ENCODE measurements around the gene NBEA.

The NBEA gene

DNA sequence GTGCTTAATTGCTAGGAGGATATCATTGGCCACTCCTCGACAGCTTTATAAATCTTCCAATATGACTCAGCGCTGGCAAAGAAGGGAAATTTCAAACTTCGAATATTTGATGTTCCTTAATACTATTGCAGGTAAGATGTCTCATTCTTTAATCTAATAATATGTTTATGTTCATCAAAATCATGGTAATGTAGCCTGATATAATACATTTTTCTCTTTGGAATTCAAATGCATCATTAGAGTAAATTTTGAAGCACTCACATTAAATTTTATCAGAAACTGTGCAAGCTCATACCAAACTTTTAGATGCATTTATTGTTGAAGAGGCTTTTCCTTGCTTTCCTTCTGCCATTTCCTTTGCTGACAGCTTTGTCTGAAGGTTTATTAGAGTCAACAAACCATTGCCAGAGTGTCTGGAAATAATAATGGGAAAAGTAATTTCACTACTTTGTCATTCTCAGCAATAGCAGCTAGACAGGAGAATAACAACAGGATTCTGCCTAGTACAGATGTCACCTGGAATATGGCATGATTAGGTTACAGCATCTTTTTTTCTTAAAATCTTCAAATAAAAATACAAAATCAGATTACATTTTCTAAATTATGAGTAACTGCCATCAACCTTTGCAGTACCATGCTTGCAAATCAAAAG lies 613.0 kb downstream of the NBEA start:
- WGBS (ENCODE audit: insufficient coverage, insufficient read length): no CpG with 5 or more reads among the region's 3 CpGs
- H3K4me1 ChIP-seq (ENCODE audit: control insufficient read depth, insufficient read depth, low read length): no peaks in the 10 kb centered on the region
- no peaks in the 10 kb centered on the region for H3K36me3 ChIP-seq (ENCODE audit: control insufficient read depth, insufficient read depth, low read length)
- no peak overlapping the region for H3K4me3 ChIP-seq (ENCODE audit: low read length)
- DNase-seq (ENCODE audit: low read depth, low spot score): no peak
- H3K27ac ChIP-seq (ENCODE audit: low read length): no peak overlapping the region
- no peaks in the 10 kb centered on the region for H3K9me3 ChIP-seq (ENCODE audit: control insufficient read depth, insufficient read depth, low read length)
- no peaks in the 10 kb centered on the region for H3K27me3 ChIP-seq (ENCODE audit: control insufficient read depth, insufficient read depth, low read length)

DNA sequence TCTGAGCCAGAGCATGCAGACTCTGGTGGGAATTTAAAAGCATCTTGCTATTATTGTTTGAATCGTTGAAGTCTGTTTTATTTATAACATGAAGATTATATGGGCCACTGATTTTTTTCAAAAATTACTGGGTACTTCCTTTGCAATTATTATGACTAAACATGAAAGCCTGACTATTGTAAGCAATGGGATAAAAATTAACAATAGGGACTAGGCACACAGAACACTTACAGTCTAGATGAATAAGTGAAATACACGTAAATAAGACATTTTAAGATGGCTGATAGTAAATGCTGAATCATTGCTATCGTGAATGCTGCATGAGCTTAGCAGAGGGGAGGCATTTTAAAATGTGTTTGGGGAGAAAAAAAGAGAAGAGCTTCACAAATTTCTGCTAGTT lies 615.4 kb downstream of the NBEA start:
- Histone ChIP-seq H3K4me3 (ENCODE audit: low read length) (no peak overlapping the region), H3K36me3 (ENCODE audit: control insufficient read depth, insufficient read depth, low read length) (no peaks in the 10 kb centered on the region), H3K9me3 (ENCODE audit: control insufficient read depth, insufficient read depth, low read length) (no peaks in the 10 kb centered on the region), H3K27me3 (ENCODE audit: control insufficient read depth, insufficient read depth, low read length) (no peaks in the 10 kb centered on the region), H3K27ac (ENCODE audit: low read length) (no peak overlapping the region), H3K4me1 (ENCODE audit: control insufficient read depth, insufficient read depth, low read length) (no peaks in the 10 kb centered on the region)
- DNase-seq (ENCODE audit: low read depth, low spot score): no peak
- WGBS (ENCODE audit: insufficient coverage, insufficient read length): no CpG with 5 or more reads among the region's 3 CpGs

DNA sequence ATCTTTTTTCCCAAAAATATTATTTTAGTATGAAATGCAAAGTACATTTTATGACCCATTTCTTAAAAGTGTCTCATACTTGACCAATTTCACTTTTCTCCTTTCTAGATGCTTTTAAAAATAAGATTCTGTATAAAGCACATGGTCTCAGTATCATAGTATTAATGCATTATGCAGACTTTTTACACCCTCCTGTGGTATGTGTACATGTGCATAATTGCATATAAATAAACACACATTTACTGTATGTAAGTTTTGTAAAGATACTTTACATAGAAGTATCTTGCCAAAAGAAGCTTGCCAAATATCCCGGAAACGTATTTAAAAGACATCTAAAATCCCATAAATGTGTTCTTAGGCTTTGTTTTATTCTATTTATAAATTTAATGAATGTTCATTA lies 619.5 kb downstream of the NBEA start:
- no peak for DNase-seq (ENCODE audit: low read depth, low spot score)
- WGBS (ENCODE audit: insufficient coverage, insufficient read length): no CpG with 5 or more reads among the region's 2 CpGs
- Histone ChIP-seq H3K9me3 (ENCODE audit: control insufficient read depth, insufficient read depth, low read length) (no peaks in the 10 kb centered on the region), H3K4me1 (ENCODE audit: control insufficient read depth, insufficient read depth, low read length) (no peaks in the 10 kb centered on the region), H3K4me3 (ENCODE audit: low read length) (no peak overlapping the region), H3K36me3 (ENCODE audit: control insufficient read depth, insufficient read depth, low read length) (no peaks in the 10 kb centered on the region), H3K27ac (ENCODE audit: low read length) (no peak overlapping the region), H3K27me3 (ENCODE audit: control insufficient read depth, insufficient read depth, low read length) (no peaks in the 10 kb centered on the region)

DNA sequence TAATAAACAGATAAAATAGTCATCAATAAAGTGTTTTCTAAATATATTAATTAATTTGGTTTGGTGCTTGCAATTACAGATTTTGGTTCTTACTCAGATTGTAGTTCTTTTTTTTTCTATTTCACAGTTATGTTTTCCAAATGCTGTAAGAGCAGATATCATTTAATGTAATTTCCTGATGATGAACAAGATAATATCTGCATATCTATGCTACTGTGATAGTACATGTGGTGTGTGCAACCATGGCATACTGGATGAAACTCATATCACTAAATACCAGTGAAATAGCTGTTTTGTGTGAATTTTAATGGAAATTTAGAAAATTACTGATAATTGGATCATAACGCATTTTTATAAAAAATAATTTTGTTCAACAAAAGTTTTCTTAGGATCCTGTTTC lies 623.2 kb downstream of the NBEA start:
- Histone ChIP-seq H3K36me3 (ENCODE audit: control insufficient read depth, insufficient read depth, low read length) (no peaks in the 10 kb centered on the region), H3K27me3 (ENCODE audit: control insufficient read depth, insufficient read depth, low read length) (no peaks in the 10 kb centered on the region), H3K4me3 (ENCODE audit: low read length) (no peak overlapping the region), H3K9me3 (ENCODE audit: control insufficient read depth, insufficient read depth, low read length) (no peaks in the 10 kb centered on the region), H3K27ac (ENCODE audit: low read length) (no peak overlapping the region), H3K4me1 (ENCODE audit: control insufficient read depth, insufficient read depth, low read length) (no peaks in the 10 kb centered on the region)
- DNase-seq (ENCODE audit: low read depth, low spot score): no peak
- no CpG with 5 or more reads among the region's 1 CpG for whole genome bisulfite sequencing (ENCODE audit: insufficient coverage, insufficient read length)

DNA sequence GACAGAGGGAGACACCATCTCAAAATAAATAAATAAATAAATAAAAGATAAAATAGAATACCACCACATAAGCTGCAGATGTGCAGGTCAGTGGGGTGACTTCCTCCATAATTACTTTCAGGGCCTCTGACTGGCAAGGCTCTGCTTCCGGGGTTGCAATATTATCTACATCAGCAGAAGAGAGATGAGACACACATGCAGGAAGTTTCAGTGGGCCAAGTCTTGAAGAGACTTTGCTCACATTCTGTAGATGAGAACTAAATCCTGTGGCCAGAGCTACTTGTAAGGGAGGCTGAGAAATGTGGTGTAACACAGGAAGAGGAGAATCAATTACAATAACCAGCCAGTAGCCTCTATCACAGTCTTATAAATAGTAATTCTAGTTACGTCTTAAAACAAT lies 624.3 kb downstream of the NBEA start:
- Histone ChIP-seq H3K4me3 (ENCODE audit: low read length) (no peak overlapping the region), H3K9me3 (ENCODE audit: control insufficient read depth, insufficient read depth, low read length) (no peaks in the 10 kb centered on the region), H3K36me3 (ENCODE audit: control insufficient read depth, insufficient read depth, low read length) (no peaks in the 10 kb centered on the region), H3K4me1 (ENCODE audit: control insufficient read depth, insufficient read depth, low read length) (no peaks in the 10 kb centered on the region), H3K27ac (ENCODE audit: low read length) (no peak overlapping the region), H3K27me3 (ENCODE audit: control insufficient read depth, insufficient read depth, low read length) (no peaks in the 10 kb centered on the region)
- no CpG with 5 or more reads among the region's 2 CpGs for WGBS (ENCODE audit: insufficient coverage, insufficient read length)
- DNase-seq (ENCODE audit: low read depth, low spot score): no peak

DNA sequence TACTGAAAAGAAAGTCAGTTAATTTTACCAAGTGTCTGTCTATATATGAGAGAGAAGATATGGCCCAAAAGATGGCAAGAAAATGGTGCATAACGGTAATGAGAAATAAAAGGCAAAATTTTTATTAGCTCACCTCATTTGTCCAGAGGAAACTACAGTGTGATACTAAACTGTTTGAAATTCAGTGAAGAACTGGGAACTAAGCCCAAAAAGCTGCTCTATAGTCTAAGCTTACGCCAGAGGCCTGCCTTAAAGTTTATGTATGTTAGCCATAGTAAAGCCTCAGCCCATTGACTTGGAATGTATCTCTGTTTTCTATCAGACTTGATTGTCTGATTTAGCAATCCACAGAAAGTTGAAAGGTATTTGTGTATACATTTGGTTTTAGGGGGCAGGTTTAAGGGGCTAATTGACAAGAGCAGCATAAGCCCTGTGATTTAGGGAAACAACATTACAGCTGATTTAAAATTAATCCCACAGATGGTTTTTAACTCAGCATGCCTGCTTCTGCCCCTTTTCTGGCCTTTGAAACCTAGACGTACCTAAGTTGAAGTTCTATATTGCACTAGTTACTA lies 625.4 kb downstream of the NBEA start:
- no peak for DNase-seq (ENCODE audit: low read depth, low spot score)
- Histone ChIP-seq H3K27ac (ENCODE audit: low read length) (no peak overlapping the region), H3K36me3 (ENCODE audit: control insufficient read depth, insufficient read depth, low read length) (no peaks in the 10 kb centered on the region), H3K4me3 (ENCODE audit: low read length) (no peak overlapping the region), H3K4me1 (ENCODE audit: control insufficient read depth, insufficient read depth, low read length) (no peaks in the 10 kb centered on the region), H3K9me3 (ENCODE audit: control insufficient read depth, insufficient read depth, low read length) (no peaks in the 10 kb centered on the region), H3K27me3 (ENCODE audit: control insufficient read depth, insufficient read depth, low read length) (no peaks in the 10 kb centered on the region)
- WGBS (ENCODE audit: insufficient coverage, insufficient read length): no CpG with 5 or more reads among the region's 3 CpGs

DNA sequence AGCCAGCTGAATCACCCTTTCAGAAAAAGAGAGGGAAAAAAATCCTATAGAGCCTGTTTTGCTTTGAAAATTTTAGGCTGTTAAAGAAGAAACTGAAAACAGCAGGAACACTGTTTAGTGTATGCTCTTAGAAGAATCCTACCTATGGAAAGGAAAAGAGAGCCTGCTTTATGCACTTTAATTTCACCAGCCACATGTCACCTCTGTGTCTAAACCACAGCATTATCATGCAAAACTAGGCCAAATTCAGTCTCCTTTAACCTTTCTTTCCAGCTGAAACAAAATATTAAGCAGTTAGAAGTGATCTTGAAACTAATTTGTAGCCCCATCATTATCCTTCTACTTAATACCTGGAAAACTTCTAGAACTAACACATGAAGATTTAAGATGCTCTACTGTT lies 631.6 kb downstream of the NBEA start:
- H3K9me3 ChIP-seq (ENCODE audit: control insufficient read depth, insufficient read depth, low read length): no peaks in the 10 kb centered on the region
- no peak overlapping the region for H3K27ac ChIP-seq (ENCODE audit: low read length)
- no peaks in the 10 kb centered on the region for H3K27me3 ChIP-seq (ENCODE audit: control insufficient read depth, insufficient read depth, low read length)
- no peaks in the 10 kb centered on the region for H3K4me1 ChIP-seq (ENCODE audit: control insufficient read depth, insufficient read depth, low read length)
- DNase-seq (ENCODE audit: low read depth, low spot score): no peak
- no peaks in the 10 kb centered on the region for H3K36me3 ChIP-seq (ENCODE audit: control insufficient read depth, insufficient read depth, low read length)
- no peak overlapping the region for H3K4me3 ChIP-seq (ENCODE audit: low read length)

DNA sequence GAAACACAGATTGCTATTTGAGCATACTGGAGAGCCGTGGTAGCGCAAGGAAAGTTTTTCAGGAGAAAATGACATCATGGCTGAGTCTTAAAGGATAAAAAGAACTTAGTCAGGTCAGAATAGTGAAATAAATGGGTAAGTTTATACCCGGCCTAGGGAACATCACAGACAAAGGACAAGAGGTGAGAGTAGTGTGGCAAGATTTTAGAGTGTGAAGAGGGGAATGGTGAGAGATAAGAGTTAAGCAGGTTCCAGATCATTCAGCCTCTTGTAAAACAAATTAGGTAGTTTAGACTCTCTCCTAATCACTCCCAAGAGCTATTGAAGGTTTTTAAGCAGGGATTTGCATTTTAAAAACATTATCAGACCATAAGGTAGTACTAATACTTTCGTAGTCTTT lies 650.4 kb downstream of the NBEA start:
- no peak for DNase-seq (ENCODE audit: low read depth, low spot score)
- no peaks in the 10 kb centered on the region for H3K36me3 ChIP-seq (ENCODE audit: control insufficient read depth, insufficient read depth, low read length)
- no peaks in the 10 kb centered on the region for H3K9me3 ChIP-seq (ENCODE audit: control insufficient read depth, insufficient read depth, low read length)
- H3K4me3 ChIP-seq (ENCODE audit: low read length): no peak overlapping the region
- H3K27ac ChIP-seq (ENCODE audit: low read length): no peak overlapping the region
- no peaks in the 10 kb centered on the region for H3K27me3 ChIP-seq (ENCODE audit: control insufficient read depth, insufficient read depth, low read length)
- no peaks in the 10 kb centered on the region for H3K4me1 ChIP-seq (ENCODE audit: control insufficient read depth, insufficient read depth, low read length)
- WGBS (ENCODE audit: insufficient coverage, insufficient read length): no CpG with 5 or more reads among the region's 4 CpGs

DNA sequence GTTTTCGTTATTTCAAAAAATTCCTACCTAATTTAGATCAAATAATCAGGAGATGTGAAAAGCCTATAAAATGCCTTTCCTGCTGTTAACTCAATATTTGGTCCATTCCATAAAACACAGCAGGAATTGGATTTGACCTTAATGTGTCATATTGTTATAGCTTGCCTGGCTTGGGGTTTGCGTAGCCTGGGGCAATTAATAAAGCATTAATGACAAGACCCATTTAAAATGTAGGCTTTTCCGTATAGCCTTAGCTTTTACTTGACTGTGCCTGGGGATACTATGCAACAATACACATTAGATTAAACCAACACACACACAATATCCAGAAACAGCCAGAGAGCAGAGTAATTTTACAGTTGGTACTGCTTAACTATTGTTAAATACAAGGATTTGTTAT lies 651.6 kb downstream of the NBEA start:
- no peak overlapping the region for H3K27ac ChIP-seq (ENCODE audit: low read length)
- no peaks in the 10 kb centered on the region for H3K27me3 ChIP-seq (ENCODE audit: control insufficient read depth, insufficient read depth, low read length)
- H3K4me1 ChIP-seq (ENCODE audit: control insufficient read depth, insufficient read depth, low read length): no peaks in the 10 kb centered on the region
- H3K9me3 ChIP-seq (ENCODE audit: control insufficient read depth, insufficient read depth, low read length): no peaks in the 10 kb centered on the region
- DNase-seq (ENCODE audit: low read depth, low spot score): no peak
- no CpG with 5 or more reads among the region's 3 CpGs for WGBS (ENCODE audit: insufficient coverage, insufficient read length)
- H3K4me3 ChIP-seq (ENCODE audit: low read length): no peak overlapping the region
- H3K36me3 ChIP-seq (ENCODE audit: control insufficient read depth, insufficient read depth, low read length): no peaks in the 10 kb centered on the region

DNA sequence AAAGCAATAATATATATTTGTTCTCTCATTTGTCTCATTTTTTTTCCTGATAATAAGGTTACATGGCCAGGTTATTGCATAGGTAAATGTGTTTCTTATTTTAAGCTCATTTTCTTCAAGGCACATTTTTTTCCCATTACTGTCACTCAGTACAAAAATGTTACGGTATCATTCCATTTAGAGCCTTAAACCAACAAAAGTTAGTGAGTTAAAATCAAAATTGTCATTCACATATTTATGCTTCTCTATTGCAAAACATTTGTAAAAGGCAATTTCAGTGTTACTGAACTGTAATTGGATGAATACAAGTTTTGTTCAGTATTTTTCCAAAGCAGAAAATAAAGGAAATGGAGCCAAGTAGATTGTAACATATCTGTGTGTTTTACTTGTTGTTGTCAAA lies 652.0 kb downstream of the NBEA start:
- Histone ChIP-seq H3K4me1 (ENCODE audit: control insufficient read depth, insufficient read depth, low read length) (no peaks in the 10 kb centered on the region), H3K36me3 (ENCODE audit: control insufficient read depth, insufficient read depth, low read length) (no peaks in the 10 kb centered on the region), H3K27me3 (ENCODE audit: control insufficient read depth, insufficient read depth, low read length) (no peaks in the 10 kb centered on the region), H3K4me3 (ENCODE audit: low read length) (no peak overlapping the region), H3K27ac (ENCODE audit: low read length) (no peak overlapping the region), H3K9me3 (ENCODE audit: control insufficient read depth, insufficient read depth, low read length) (no peaks in the 10 kb centered on the region)
- WGBS (ENCODE audit: insufficient coverage, insufficient read length): no CpG with 5 or more reads among the region's 1 CpG
- no peak for DNase-seq (ENCODE audit: low read depth, low spot score)

DNA sequence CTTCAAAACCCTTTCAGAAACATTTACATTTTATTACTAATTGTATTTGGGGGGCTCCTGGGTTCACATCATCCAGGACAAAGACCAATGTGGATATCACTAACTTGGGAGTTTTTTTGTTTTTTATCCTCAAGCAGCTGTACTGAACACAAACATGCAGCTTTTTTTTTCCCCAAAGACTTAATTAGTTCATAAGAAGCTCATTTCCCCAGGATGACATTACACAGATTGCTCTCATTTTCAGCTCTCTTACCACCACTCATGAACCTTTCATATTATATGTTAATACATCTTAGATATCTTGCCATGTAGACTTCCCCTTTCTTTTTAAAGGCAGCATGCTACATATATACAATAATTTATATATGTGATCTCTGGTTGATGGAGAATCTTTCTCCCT lies 653.1 kb downstream of the NBEA start:
- H3K9me3 ChIP-seq (ENCODE audit: control insufficient read depth, insufficient read depth, low read length): no peaks in the 10 kb centered on the region
- H3K4me3 ChIP-seq (ENCODE audit: low read length): no peak overlapping the region
- no peak for DNase-seq (ENCODE audit: low read depth, low spot score)
- peaks cover 2% of the 10 kb centered on the region for H3K4me1 ChIP-seq (ENCODE audit: control insufficient read depth, insufficient read depth, low read length)
- no peak overlapping the region for H3K27ac ChIP-seq (ENCODE audit: low read length)
- H3K36me3 ChIP-seq (ENCODE audit: control insufficient read depth, insufficient read depth, low read length): no peaks in the 10 kb centered on the region
- H3K27me3 ChIP-seq (ENCODE audit: control insufficient read depth, insufficient read depth, low read length): no peaks in the 10 kb centered on the region
